Spinal cord (tissue), 10 donors: Measurements from ENCODE around the gene ACKR4. TPM values are rescaled to one million over a fixed set of nuclear protein-coding genes. Genes with fewer than 3 reads are reported as not detected.
A peak's percentile ranks its signal among the peaks of the same experiment; 100 is the strongest.
"Not testable (repeated sequence)": the region's sequence is repeated elsewhere in the genome, so short reads cannot be mapped to it uniquely, and the experiment has no call there.

Source experiments
- DNase-seq, 6 donors: peaks; one replicate each; pipeline versions ENCODE4 v3.0.0 to v3.0.0-alpha.2; 2013 to 2015; ENCODE audit warnings: low spot score in 6 of 6, low read depth in 4 of 6
- H3K27ac ChIP-seq: one replicate; pipeline ENCODE4 v1.5.1; 2013; ENCODE audit warnings: low read depth, low read length, control low read depth
- H3K27me3 ChIP-seq: one replicate; pipeline ENCODE4 v1.6.1; 2013; ENCODE audit warnings: low read length; ENCODE audit not compliant: control insufficient read depth, insufficient read depth
- H3K36me3 ChIP-seq: one replicate; pipeline ENCODE4 v1.6.1; 2013; ENCODE audit warnings: low read length; ENCODE audit not compliant: control insufficient read depth, insufficient read depth
- H3K4me1 ChIP-seq: one replicate; pipeline ENCODE4 v1.6.1; 2013; ENCODE audit warnings: low read length; ENCODE audit not compliant: control insufficient read depth, insufficient read depth
- H3K4me3 ChIP-seq: one replicate; pipeline ENCODE4 v1.5.1; 2013; ENCODE audit warnings: low read depth, low read length, control low read depth
- H3K9me3 ChIP-seq: one replicate; pipeline ENCODE4 v1.6.1; 2013; ENCODE audit warnings: low read length; ENCODE audit not compliant: control insufficient read depth, insufficient read depth
- WGBS: methylation state at CpG from one replicate; pipeline ENCODE4 v1.1.5; 2013; ENCODE audit warnings: missing lambda C conversion rate; ENCODE audit not compliant: insufficient coverage; 5-methylcytosine and 5-hydroxymethylcytosine counted together
- long read RNA-seq, 4 donors: transcript quantifications; one replicate each; lab custom pipeline, GENCODE V29; 2026
- polyA plus RNA-seq, 2 donors: library from polyadenylated mRNA; unstranded; fragments of 120-200 nt; gene quantifications; one replicate each; pipeline ENCODE4 v1.2.1, GENCODE V29; 2013; ENCODE audit not compliant: insufficient read length in 2 of 2
- total RNA-seq, 2 donors: library from RNA; depleted of rRNA in 1 of 2; stranded (reverse); fragments of 120-200 nt in 1 of 2; fragments of >200 nt in 1 of 2; gene quantifications; one replicate each; pipeline versions ENCODE4 v1.2.3 to v1.2.4, GENCODE V29; 2013 to 2014
- donor health status: healthy.

The ACKR4 gene
- total RNA-seq, result 1 to 10 TPM; 1.1 to 1.8 TPM
- under 1 TPM; 0.62 to 0.66 TPM for polyA plus RNA-seq
- long read RNA-seq, donor 1, result 0 reads
- long read RNA-seq, donor 2, result 0 reads
- long read RNA-seq, donor 3, result 0 reads
- long read RNA-seq, donor 4, result 0 reads

DNA sequence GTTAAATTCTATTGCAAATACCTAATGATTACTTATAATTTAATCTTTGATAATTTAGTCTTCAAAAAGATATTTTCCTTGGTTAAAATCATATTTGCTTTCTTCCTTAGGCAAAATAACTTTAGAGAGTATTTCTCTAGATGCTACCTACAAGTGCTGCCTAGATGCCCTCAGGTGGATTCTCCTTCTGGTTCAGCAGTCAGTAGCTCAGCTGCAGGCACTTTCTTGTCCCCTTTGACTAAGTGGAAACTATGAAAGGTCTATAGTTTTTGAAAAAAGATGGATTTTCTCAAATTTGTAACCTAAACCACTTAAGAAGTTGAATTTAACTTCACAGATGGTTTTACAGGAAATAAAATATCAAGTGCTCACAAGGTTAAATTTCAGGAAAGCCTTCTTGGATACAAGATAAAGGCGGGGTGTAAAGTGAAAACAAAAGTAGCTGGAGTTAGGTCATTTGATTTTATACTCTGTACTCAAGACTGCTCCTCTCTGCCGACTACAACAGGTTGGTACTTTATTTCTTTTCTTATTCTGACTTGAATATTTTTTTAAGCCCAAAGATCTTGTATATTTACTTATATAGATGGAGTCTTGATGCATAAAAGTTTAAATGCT lies at the start of gene ACKR4:
Gene ACKR4, plus strand, starts transcription at position 455 of the 618 bp plus-strand sequence. CDS start 3,128 bp downstream, outside the sequence.
- Histone ChIP-seq H3K4me3 (no peak within 1 kb of the TSS), H3K27me3 (no peaks in the 10 kb centered on the region), H3K36me3 (peaks cover 5% of the 10 kb centered on the region), H3K27ac (no peak within 1 kb of the TSS), H3K4me1 (no peaks in the 10 kb centered on the region), H3K9me3 (no peaks in the 10 kb centered on the region)
- WGBS, result no CpG with 5 or more reads among the region's 2 CpGs
- no peak for DNase-seq

DNA sequence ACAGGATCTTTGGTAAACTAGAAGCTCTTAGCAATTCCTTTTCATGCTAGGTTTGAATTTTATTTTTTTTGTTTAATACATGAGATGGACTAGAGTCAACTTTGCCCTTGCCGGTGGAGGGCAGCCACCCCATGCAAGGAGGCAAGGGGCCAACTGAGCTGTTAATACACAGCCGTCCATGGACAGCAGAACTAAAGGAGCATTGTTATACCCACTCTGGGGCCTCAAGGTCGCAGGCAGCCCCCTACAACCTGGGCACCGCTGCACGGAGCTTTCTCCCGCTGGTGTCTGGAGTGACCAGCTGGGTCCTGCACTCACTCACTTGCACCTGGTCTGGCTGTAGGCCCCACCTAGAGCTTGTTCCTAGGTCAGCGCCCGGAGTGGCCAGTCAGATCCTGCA lies 47.9 kb upstream of the ACKR4 start:
- Histone ChIP-seq H3K27me3 (no peaks in the 10 kb centered on the region), H3K27ac (no peak overlapping the region), H3K36me3 (no peaks in the 10 kb centered on the region), H3K9me3 (no peaks in the 10 kb centered on the region), H3K4me1 (no peaks in the 10 kb centered on the region), H3K4me3 (no peak overlapping the region)
- 90% methylated on average over 8 of the region's 8 CpGs for WGBS
- no peak for DNase-seq

DNA sequence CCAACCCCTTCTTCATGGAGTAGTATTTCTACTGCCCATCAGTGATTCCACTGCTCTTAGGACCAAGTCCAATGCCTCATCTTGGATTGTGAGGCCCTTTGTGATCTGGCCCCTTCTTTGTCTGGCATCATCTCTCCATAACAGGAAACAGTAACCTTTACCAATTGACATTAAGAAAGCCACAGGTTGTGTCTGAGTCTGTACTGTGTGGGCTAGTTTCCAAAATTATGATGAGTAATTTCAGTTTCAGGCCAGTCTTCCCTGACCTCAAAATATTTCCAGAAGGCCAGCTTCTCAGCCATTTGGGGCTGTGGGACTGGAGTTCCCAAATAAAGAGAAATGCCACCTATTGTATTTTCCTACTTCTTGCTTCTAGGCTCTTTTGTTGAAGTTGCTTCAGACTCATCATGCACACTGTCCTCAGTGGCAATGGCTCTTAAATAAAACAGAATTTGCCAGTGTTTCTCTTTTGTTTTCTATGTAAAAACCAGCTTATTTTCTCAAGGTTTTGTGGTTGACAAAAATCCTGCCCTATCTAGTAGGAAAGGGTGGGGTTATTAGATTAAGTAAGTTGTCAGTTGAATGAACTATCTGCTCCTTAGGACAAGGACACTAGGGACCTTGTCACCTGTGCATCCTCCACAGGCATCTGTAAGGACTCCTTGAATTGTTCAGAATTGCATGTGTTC lies 47.0 kb upstream of the ACKR4 start:
- Histone ChIP-seq H3K9me3 (no peaks in the 10 kb centered on the region), H3K27ac (peak overlapping the region; percentile 8), H3K4me1 (no peaks in the 10 kb centered on the region), H3K36me3 (no peaks in the 10 kb centered on the region), H3K27me3 (no peaks in the 10 kb centered on the region), H3K4me3 (no peak overlapping the region)
- DNase-seq, result no peak

DNA sequence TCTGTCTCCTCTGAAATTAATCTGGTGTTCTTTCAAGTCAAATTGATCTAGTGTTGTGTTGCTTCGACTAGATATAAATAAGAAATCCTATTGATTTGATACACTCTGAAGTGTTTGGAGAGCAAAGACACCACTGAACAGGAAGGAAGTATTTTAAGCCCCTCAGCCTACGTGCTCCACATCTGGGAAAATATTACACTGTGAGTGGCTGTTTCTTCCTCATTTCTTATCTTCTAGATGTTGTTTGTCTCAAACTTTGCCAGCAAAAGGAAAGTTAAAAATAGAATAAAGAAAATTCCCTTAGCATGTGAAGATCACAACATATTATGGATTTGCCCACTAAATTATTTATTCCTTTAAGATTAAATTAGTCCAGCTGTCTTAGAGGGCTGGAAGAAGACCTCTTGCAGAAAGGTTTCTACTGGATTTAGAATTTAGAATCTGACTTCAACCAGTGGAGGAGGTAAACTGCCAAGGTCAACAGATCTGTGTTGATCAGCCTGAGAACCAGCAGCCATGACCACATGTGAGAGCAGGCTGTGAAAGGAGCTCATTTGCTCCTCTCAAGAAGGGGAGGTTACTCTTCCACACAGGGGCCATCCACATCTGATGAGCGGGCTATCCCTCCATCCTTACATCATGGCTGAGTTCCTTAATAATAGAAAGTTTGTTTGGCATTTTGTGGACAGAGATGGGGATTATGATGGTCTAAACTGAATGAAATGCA lies 46.3 kb upstream of the ACKR4 start:
- Histone ChIP-seq H3K36me3 (no peaks in the 10 kb centered on the region), H3K27me3 (no peaks in the 10 kb centered on the region), H3K4me3 (no peak overlapping the region), H3K9me3 (no peaks in the 10 kb centered on the region), H3K27ac (peak overlapping the region; percentile 8), H3K4me1 (no peaks in the 10 kb centered on the region)
- DNase-seq, result peak in 1 of 6 donors; percentile 25
- no CpG with 5 or more reads among the region's 3 CpGs for WGBS

DNA sequence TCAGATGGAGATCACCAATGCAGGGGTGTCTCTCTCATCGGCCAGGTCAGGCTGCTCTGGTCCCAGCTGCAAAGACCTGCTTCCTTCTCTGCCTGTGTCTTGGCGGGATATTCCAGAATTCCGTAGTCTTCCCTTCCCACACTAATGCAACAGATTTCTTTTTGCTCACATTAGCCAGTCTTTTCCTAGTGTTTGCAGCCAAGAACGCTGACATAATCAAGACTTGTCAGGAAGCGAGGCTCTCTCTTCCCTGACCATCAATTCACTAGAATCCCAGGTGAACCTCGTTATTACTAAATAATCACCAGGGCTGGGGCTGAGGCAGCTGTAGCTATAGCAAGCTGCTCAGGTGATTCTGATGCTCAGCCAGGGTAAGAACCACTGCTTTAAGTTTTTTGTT lies 43.2 kb upstream of the ACKR4 start:
- Histone ChIP-seq H3K36me3 (no peaks in the 10 kb centered on the region), H3K27ac (no peak overlapping the region), H3K4me3 (no peak overlapping the region), H3K27me3 (no peaks in the 10 kb centered on the region), H3K9me3 (no peaks in the 10 kb centered on the region), H3K4me1 (no peaks in the 10 kb centered on the region)
- peak in 1 of 6 donors; percentile 51 for DNase-seq
- WGBS, result 64% methylated on average over 6 of the region's 6 CpGs

DNA sequence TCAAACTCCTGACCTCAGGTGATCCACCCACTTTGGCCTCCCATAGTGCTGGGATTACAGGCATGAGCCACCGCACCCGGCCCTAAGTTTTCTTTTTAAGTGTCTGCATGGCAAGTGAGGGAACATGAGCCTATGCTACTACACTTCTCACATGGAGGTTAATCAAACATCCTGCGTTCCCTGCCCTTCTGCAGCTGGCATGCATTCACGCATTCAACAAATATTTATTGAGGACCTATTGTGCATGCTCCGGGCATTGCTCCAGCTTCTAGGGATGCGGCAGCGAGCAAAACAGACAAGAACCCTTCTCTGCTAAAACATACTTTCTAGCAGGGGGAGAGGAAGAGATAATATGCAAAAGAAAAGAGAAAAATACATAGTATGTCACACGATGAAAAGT lies 42.6 kb upstream of the ACKR4 start:
- Histone ChIP-seq H3K4me1 (no peaks in the 10 kb centered on the region), H3K27me3 (no peaks in the 10 kb centered on the region), H3K27ac (no peak overlapping the region), H3K9me3 (no peaks in the 10 kb centered on the region), H3K36me3 (no peaks in the 10 kb centered on the region), H3K4me3 (no peak overlapping the region)
- DNase-seq, result peak in 5 of 6 donors; percentile 10 to 69 (median 17)
- WGBS, result 21% methylated on average over 5 of the region's 8 CpGs

DNA sequence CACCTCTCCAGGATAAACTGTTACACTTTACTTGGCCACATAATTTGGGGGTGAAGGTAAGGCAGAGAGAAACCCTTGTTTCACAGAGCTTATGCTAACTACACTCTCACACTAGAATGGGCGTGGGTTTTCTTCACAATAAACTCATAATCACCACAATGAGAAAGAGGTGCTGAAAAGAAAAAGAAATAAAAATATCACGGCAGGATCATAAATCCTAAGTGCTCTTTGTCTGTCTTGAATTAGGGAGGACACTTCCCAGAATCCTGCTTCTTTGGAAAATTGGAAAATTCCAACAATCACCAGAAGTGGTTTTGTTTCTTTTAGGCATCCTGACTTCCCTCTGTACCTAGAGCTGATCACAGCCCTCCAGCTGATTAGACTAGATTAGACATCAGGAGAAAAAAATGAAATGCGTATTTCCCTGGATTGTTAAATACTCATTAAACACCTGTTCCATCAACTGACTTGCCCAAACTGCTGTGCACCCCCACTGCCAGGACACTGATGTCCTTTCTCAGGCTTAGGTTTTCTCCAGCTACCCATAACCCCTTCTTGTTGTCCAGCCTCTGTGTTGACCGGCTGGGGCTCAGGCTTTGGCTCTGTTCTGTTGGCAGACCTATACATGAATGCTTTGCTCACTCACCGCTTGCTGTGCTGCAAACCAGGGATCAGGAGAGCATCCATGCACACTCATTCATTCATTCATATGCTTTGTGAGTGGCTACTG lies 41.6 kb upstream of the ACKR4 start:
- no peaks in the 10 kb centered on the region for H3K36me3 ChIP-seq
- no peaks in the 10 kb centered on the region for H3K4me1 ChIP-seq
- H3K27me3 ChIP-seq, result no peaks in the 10 kb centered on the region
- H3K27ac ChIP-seq, result no peak overlapping the region
- peak in 1 of 6 donors; percentile 11 for DNase-seq
- H3K4me3 ChIP-seq, result no peak overlapping the region
- H3K9me3 ChIP-seq, result no peaks in the 10 kb centered on the region
- 75% methylated on average over 2 of the region's 5 CpGs for WGBS

DNA sequence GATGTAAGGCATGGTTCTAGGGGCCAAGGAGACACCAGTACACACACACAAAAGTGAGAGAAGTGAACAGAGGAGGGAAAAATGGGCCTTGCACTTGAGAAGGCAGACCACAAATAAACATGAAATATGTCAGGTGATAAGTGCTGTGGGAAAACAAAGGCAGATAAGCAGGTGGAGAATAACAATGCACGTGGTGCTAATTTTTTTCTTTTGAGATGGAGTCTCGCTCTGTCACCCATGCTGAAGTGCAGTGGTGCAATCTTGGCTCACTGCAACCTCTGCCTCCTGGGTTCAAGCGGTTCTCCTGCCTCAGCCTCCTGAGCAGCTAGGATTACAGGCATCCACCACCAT lies 41.1 kb upstream of the ACKR4 start:
- WGBS, result 94% methylated on average over 3 of the region's 3 CpGs
- H3K36me3 ChIP-seq, DNase-seq, H3K9me3 ChIP-seq, H3K4me3 ChIP-seq, H3K27me3 ChIP-seq, H3K27ac ChIP-seq, H3K4me1 ChIP-seq: not testable (repeated sequence)

DNA sequence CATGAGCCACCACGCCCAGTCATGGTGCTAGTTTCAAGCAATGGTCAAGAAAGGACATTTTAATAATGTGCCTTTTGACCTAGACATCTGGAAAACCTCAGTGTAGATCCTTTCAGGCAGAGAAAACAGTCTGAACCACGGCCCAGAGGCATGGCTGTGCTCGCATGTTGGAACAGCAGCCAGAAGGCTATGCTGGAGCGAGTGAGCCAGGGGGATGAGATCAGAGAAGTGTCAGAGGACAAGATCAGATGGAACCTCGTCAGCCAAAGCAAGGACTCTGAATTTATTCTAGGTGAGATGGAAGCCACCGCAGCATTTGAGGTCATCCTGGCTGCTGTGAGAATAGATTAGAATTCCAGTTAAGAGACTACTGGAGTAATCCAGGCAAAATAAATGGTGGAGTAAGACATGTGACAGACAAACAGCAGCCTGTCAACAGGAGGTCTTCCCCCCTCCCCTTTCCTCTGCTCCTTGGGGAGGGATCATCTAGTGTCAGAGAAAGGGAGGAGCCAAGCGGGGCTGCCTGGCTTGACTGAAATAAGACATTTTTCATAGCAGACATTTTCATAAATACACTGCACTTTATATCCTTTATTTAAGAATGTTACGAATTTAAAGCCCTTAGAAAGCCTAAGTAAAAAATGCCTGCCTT lies 40.4 kb upstream of the ACKR4 start:
- 82% methylated on average over 7 of the region's 8 CpGs for WGBS
- no peak for DNase-seq
- Histone ChIP-seq H3K4me1 (no peaks in the 10 kb centered on the region), H3K9me3 (no peaks in the 10 kb centered on the region), H3K4me3 (no peak overlapping the region), H3K27me3 (no peaks in the 10 kb centered on the region), H3K36me3 (no peaks in the 10 kb centered on the region), H3K27ac (no peak overlapping the region)
